SK-N-SH (cell line): ENCODE data around the gene PAPLN. TPM values are rescaled to one million over a fixed set of nuclear protein-coding genes. Genes with fewer than 3 reads are reported as not detected.
A peak's percentile ranks its signal among the peaks of the same experiment; 100 is the strongest.

Experiments
- CTCF ChIA-PET: fragments of 300-600, 350-600 bp; formaldehyde crosslinking; extraction: SDS; loops from one replicate; lab custom pipeline; 2021; lab: Yijun Ruan, JAX
- POLR2A ChIA-PET: fragments of 350-600 bp; sonication (Branson Sonifier 250); formaldehyde crosslinking; extraction: SDS; loops from one replicate; lab custom pipeline; 2020; ENCODE audit warnings: antibody characterized with exemption, inconsistent platforms; lab: Yijun Ruan, JAX
- DNase-seq: peaks from one replicate; pipeline ENCODE4 v3.0.0; 2012
- H2AFZ ChIP-seq: fragments of 200-600 bp; sonication (generic); 2 replicates; pipeline ENCODE4 v1.8.1; 2016; ENCODE audit warnings: antibody characterized with exemption, mild to moderate bottlenecking, low read depth
- H3F3A ChIP-seq: fragments of 200-600 bp; sonication (generic); replicated peaks from 2 replicates; pipeline ENCODE3; 2016; ENCODE audit warnings: antibody characterized with exemption, mild to moderate bottlenecking; ENCODE audit not compliant: insufficient read depth
- H3K27ac ChIP-seq, 2 experiments: fragments of 200-500 bp in 1 of 2; fragments of 200-600 bp in 1 of 2; sonication (Bioruptor generic) in 1 of 2; sonication (generic), shearing (Covaris generic) in 1 of 2; 2 replicates each; pipeline versions ENCODE4 v1.5.1 to v1.6.1; 2014 to 2016; ENCODE audit warnings: low read depth in 2 of 2, inconsistent platforms in 1 of 2, low read length in 1 of 2, mild to moderate bottlenecking in 1 of 2, mixed read lengths in 1 of 2
- H3K27me3 ChIP-seq: fragments of 200-600 bp; sonication (generic), shearing (Covaris generic); 2 replicates; pipeline ENCODE4 v1.6.1; 2016; ENCODE audit warnings: mixed run types; ENCODE audit not compliant: insufficient read depth
- H3K36me3 ChIP-seq, 2 experiments: fragments of 200-500 bp in 1 of 2; fragments of 200-600 bp in 1 of 2; sonication (Bioruptor generic) in 1 of 2; sonication (generic) in 1 of 2; replicated peaks in 1 of 2; 2 replicates each; pipeline versions ENCODE3 to v1.5.1; 2014 to 2016; ENCODE audit warnings: low read length in 1 of 2, mild to moderate bottlenecking in 1 of 2; ENCODE audit not compliant: insufficient read depth in 2 of 2, control insufficient read depth in 1 of 2
- H3K4me1 ChIP-seq, 2 experiments: fragments of 200-500 bp in 1 of 2; fragments of 200-600 bp in 1 of 2; sonication (Bioruptor generic) in 1 of 2; sonication (generic), shearing (Covaris generic) in 1 of 2; 2 replicates each; pipeline versions ENCODE4 v1.5.1 to v1.6.1; 2014 to 2016; ENCODE audit warnings: low read depth in 1 of 2, low read length in 1 of 2, mixed run types in 1 of 2; ENCODE audit not compliant: insufficient read depth in 2 of 2, control insufficient read depth in 1 of 2
- H3K4me2 ChIP-seq: fragments of 200-600 bp; sonication (generic), shearing (Covaris generic); 2 replicates; pipeline ENCODE4 v1.6.1; 2017; ENCODE audit warnings: mixed run types
- H3K4me3 ChIP-seq, 2 experiments: fragments of 200-500 bp in 1 of 2; fragments of 200-600 bp in 1 of 2; sonication (Bioruptor generic) in 1 of 2; sonication (generic), shearing (Covaris generic) in 1 of 2; 2 replicates each; pipeline versions ENCODE4 v1.5.1 to v1.8.1; 2014 to 2016; ENCODE audit warnings: low read depth in 2 of 2, inconsistent platforms in 1 of 2, low read length in 1 of 2, mild to moderate bottlenecking in 1 of 2, mixed read lengths in 1 of 2, moderate library complexity in 1 of 2
- H3K79me2 ChIP-seq: fragments of 200-600 bp; sonication (generic); 2 replicates; pipeline ENCODE4 v1.8.1; 2017; ENCODE audit warnings: mild to moderate bottlenecking; ENCODE audit not compliant: insufficient read depth
- H3K9ac ChIP-seq: fragments of 200-600 bp; sonication (generic); 2 replicates; pipeline ENCODE4 v1.6.1; 2017; ENCODE audit warnings: mixed run types
- H3K9me2 ChIP-seq: fragments of 200-600 bp; sonication (generic); 2 replicates; pipeline ENCODE4 v1.6.1; 2017; ENCODE audit warnings: mixed run types
- H3K9me3 ChIP-seq: fragments of 200-600 bp; sonication (generic); 2 replicates; pipeline ENCODE4 v1.6.1; 2017; ENCODE audit warnings: mixed run types, mild to moderate bottlenecking, moderate library complexity
- H4K20me1 ChIP-seq: fragments of 200-600 bp; sonication (generic); 2 replicates; pipeline ENCODE4 v1.6.1; 2017; ENCODE audit warnings: mild to moderate bottlenecking, mixed run types; ENCODE audit not compliant: insufficient read depth
- CHD2 ChIP-seq: fragments of 150-350 bp; IDR thresholded peaks from 2 replicates; pipeline ENCODE4 v1.6.1; 2018; ENCODE audit warnings: low read length; ENCODE audit not compliant: partially characterized antibody
- ELF1 ChIP-seq: IDR thresholded peaks from 2 replicates; pipeline ENCODE4 v1.4.0; 2012
- FOSL2 ChIP-seq: IDR thresholded peaks from 2 replicates; pipeline ENCODE4 v1.4.0; 2012; ENCODE audit warnings: low read depth, mild to moderate bottlenecking, moderate library complexity, borderline replicate concordance
- FOXM1 ChIP-seq: IDR thresholded peaks from 2 replicates; pipeline ENCODE4 v1.4.0; 2012; ENCODE audit warnings: low read depth, mild to moderate bottlenecking
- GABPA ChIP-seq: IDR thresholded peaks from 2 replicates; pipeline ENCODE4 v1.4.0; 2012; ENCODE audit warnings: low read depth, mild to moderate bottlenecking
- MAX ChIP-seq: IDR thresholded peaks from 2 replicates; pipeline ENCODE4 v1.4.0; 2012; ENCODE audit warnings: low read depth
- MXI1 ChIP-seq: IDR thresholded peaks from 2 replicates; pipeline ENCODE4 v1.6.1; 2012; ENCODE audit warnings: mild to moderate bottlenecking, low read depth, low read length, improper control_type of control experiment
- NRF1 ChIP-seq: IDR thresholded peaks from 2 replicates; pipeline ENCODE4 v1.6.1; 2012; ENCODE audit warnings: low read depth, mild to moderate bottlenecking, low read length
- SIN3A ChIP-seq: IDR thresholded peaks from 2 replicates; pipeline ENCODE4 v1.6.1; 2012; ENCODE audit warnings: low read depth, mild to moderate bottlenecking, low read length, moderate library complexity, borderline replicate concordance
- TAF1 ChIP-seq: IDR thresholded peaks from 2 replicates; pipeline ENCODE4 v1.6.1; 2012; ENCODE audit warnings: low read depth, mild to moderate bottlenecking, low read length, moderate library complexity, borderline replicate concordance
- TCF12 ChIP-seq: IDR thresholded peaks from 2 replicates; pipeline ENCODE4 v1.4.0; 2012
- USF2 ChIP-seq: fragments of 150-350 bp; IDR thresholded peaks from 2 replicates; pipeline ENCODE4 v1.6.1; 2017; ENCODE audit warnings: antibody characterized with exemption, low read length, low read depth, borderline replicate concordance
- YY1 ChIP-seq: IDR thresholded peaks from 2 replicates; pipeline ENCODE4 v1.4.0; 2012; ENCODE audit warnings: low read depth, mild to moderate bottlenecking
- ZBTB33 ChIP-seq: IDR thresholded peaks from 2 replicates; pipeline ENCODE4 v1.4.0; 2012; ENCODE audit warnings: low read depth, borderline replicate concordance
- WGBS: methylation state at CpG from one replicate; pipeline ENCODE4 v1.1.6; 2017; ENCODE audit warnings: low lambda C conversion rate; 5-methylcytosine and 5-hydroxymethylcytosine counted together
- polyA plus RNA-seq, 3 experiments: library from polyadenylated mRNA; depleted of rRNA; stranded (reverse); fragments of >200 nt; gene quantifications; 2 replicates each; pipeline ENCODE4 v1.2.3, GENCODE V29; 2012
- TF ChIP-seq, protein P1 (sequence below): IDR thresholded peaks from 2 replicates; pipeline ENCODE4 v1.4.0; 2012; ENCODE audit warnings: low read depth, borderline replicate concordance

PAPLN gene
- polyA plus RNA-seq, 1 of the 3 experiments (the other 2 are of a cell fraction), result 0.13 TPM

DNA sequence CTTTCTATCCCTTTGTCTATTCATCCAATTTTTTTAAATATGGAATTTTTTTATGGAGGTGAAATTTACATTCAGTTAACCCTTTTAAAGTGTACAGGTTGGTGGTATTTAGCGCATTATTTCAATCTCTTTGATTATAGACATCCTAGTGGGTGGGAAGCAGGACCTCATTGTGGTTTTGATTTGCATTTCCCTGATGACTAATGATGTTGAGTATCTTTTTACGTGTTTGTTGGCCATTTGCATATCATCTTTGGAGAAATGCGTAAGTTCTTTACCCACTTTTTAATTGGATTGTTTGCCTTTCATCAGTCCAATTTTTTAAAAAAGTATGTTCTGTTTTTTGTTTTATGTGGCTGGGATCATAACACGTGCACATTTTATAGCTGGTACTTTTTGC, 20.8 kb downstream of the PAPLN start:
- ChIA-PET POLR2A (no interaction called here), CTCF (interaction anchor here (0.6 to 0.8 kb wide), 3 partner anchors 38 to 642 kb away, joined by 3 to 4 read pairs (median 3); no protein-coding TSS in a partner anchor)
- Histone ChIP-seq H3K4me2 (no peak overlapping the region), H3K9me2 (no peaks in the 10 kb centered on the region), H3K9me3 (no peaks in the 10 kb centered on the region), H3K4me1 (peaks cover 0 to 6% of the 10 kb centered on the region in 2 experiments; a peak in 1 of 4 replicates), H4K20me1 (no peaks in the 10 kb centered on the region), H3K79me2 (no peaks in the 10 kb centered on the region), H3K9ac (no peak overlapping the region), H3K27ac (no peak overlapping the region), H3K27me3 (no peaks in the 10 kb centered on the region), H3K4me3 (no peak overlapping the region), H3K36me3 (no peaks in the 10 kb centered on the region), H3F3A (no peaks in the 10 kb centered on the region), H2AFZ (no peak overlapping the region)
- TF ChIP-seq FOSL2 (no peak), FOXM1 (no peak), SIN3A (no peak), ZBTB33 (no peak), USF2 (no peak), YY1 (no peak)
- 86% methylated on average over 4 of the region's 4 CpGs for WGBS
- DNase-seq, result no peak

DNA sequence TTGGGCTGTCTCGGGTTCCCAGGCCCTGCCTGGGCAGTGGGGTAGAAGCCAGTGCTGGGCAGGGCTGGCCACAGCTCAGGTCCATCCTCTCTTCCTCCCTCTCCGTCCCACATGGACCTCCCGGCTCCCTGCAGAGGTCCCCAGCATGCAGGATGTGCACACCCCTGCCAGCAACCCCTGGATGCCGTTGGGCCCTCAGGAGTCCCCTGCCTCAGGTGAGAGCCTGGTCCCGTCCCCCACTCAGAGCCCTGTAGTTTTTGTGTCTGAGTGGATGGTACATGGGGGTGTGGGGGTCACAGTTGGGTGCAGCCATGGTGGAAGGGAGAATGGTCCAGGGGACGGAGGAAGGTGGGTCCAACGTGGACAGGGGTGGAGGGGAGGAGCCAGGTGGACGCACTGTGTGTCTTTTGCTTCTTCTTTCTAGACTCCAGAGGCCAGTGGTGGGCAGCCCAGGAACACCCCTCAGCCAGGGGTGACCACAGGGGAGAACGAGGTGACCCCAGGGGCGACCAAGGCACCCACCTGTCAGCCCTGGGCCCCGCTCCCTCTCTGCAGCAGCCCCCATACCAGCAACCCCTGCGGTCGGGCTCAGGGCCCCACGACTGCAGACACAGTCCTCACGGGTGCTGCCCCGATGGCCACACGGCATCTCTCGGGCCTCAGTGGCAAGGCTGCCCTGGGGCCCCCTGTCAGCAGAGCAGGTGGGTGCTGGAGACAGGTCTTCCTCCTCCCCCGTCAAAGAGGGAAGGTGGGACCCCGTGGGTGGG, 21.7 kb downstream of the PAPLN start:
- H3F3A ChIP-seq, result no peaks in the 10 kb centered on the region
- H3K27me3 ChIP-seq, result no peaks in the 10 kb centered on the region
- TF ChIP-seq FOXM1 (no peak), MAX (no peak), CHD2 (no peak), TCF12 (no peak), ELF1 (no peak), MXI1 (no peak), YY1 (no peak), FOSL2 (no peak), NRF1 (no peak), GABPA (no peak), TAF1 (no peak)
- TF ChIP-seq, protein P1, sequence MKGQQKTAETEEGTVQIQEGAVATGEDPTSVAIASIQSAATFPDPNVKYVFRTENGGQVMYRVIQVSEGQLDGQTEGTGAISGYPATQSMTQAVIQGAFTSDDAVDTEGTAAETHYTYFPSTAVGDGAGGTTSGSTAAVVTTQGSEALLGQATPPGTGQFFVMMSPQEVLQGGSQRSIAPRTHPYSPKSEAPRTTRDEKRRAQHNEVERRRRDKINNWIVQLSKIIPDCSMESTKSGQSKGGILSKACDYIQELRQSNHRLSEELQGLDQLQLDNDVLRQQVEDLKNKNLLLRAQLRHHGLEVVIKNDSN, result no peak
- TF ChIP-seq, all 33 proteins: peak for 0
- no peak overlapping the region for H2AFZ ChIP-seq
- no peak overlapping the region for H3K9ac ChIP-seq
- no peak overlapping the region for H3K4me2 ChIP-seq
- CTCF ChIA-PET, result interaction anchor here (0.6 to 0.8 kb wide), 2 partner anchors 37 to 641 kb away, joined by 3 to 4 read pairs; no protein-coding TSS in a partner anchor
- H3K79me2 ChIP-seq, result no peaks in the 10 kb centered on the region
- POLR2A ChIA-PET, result no interaction called here
- no peaks in the 10 kb centered on the region for H3K9me3 ChIP-seq
- H3K27ac ChIP-seq, result no peak overlapping the region
- H4K20me1 ChIP-seq, result no peaks in the 10 kb centered on the region
- H3K9me2 ChIP-seq, result no peaks in the 10 kb centered on the region
- H3K4me1 ChIP-seq, result peaks cover 0 to 6% of the 10 kb centered on the region in 2 experiments; a peak in 1 of 4 replicates
- WGBS, result 77% methylated on average over 10 of the region's 20 CpGs
- no peaks in the 10 kb centered on the region for H3K36me3 ChIP-seq
- DNase-seq, result peak; percentile 33
- no peak overlapping the region for H3K4me3 ChIP-seq
